DOHH2 (cell line): ENCODE measurements around the gene KLHL42.
A peak's percentile ranks its signal among the peaks of the same experiment; 100 is the strongest.

ENCODE experiments used
- H3F3A ChIP-seq: fragments of 200-600 bp; sonication (generic), shearing (Covaris generic); 2 replicates; pipeline ENCODE4 v1.6.0; 2016; ENCODE audit warnings: antibody characterized with exemption, mild to moderate bottlenecking; ENCODE audit not compliant: control insufficient read depth, insufficient read depth
- H3K27ac ChIP-seq: fragments of 200-600 bp; sonication (generic); 2 replicates; pipeline ENCODE4 v1.5.1; 2014; ENCODE audit warnings: low read depth, mild to moderate bottlenecking, low read length, moderate library complexity
- H3K27me3 ChIP-seq: fragments of 200-600 bp; sonication (generic); 2 replicates; pipeline ENCODE4 v1.6.1; 2014; ENCODE audit warnings: mild to moderate bottlenecking, low read length, mixed read lengths; ENCODE audit not compliant: control insufficient read depth
- H3K36me3 ChIP-seq: fragments of 200-600 bp; sonication (generic); 2 replicates; pipeline ENCODE4 v1.6.1; 2014; ENCODE audit warnings: mild to moderate bottlenecking, low read length, moderate library complexity, mixed read lengths; ENCODE audit not compliant: control insufficient read depth
- H3K4me1 ChIP-seq: fragments of 200-600 bp; sonication (generic); 2 replicates; pipeline ENCODE4 v1.6.1; 2014; ENCODE audit warnings: mild to moderate bottlenecking, low read length, mixed read lengths; ENCODE audit not compliant: control insufficient read depth
- H3K4me2 ChIP-seq: fragments of 200-600 bp; sonication (generic); 2 replicates; pipeline ENCODE4 v1.6.0; 2014; ENCODE audit warnings: mild to moderate bottlenecking, low read length, moderate library complexity
- H3K4me3 ChIP-seq: fragments of 200-600 bp; sonication (generic); 2 replicates; pipeline ENCODE4 v1.5.1; 2014; ENCODE audit warnings: mild to moderate bottlenecking, low read length, mixed read lengths
- H3K79me2 ChIP-seq: fragments of 200-600 bp; sonication (generic); 2 replicates; pipeline ENCODE4 v1.6.1; 2014; ENCODE audit warnings: mild to moderate bottlenecking, low read length, mixed read lengths; ENCODE audit not compliant: control insufficient read depth
- H3K9me2 ChIP-seq: fragments of 200-600 bp; sonication (generic); replicated peaks from 2 replicates; pipeline ENCODE4 v1.6.1; 2014; ENCODE audit warnings: mild to moderate bottlenecking, low read length, mixed read lengths; ENCODE audit not compliant: control insufficient read depth
- H3K9me3 ChIP-seq: fragments of 200-600 bp; sonication (generic); 2 replicates; pipeline ENCODE4 v1.6.1; 2014; ENCODE audit warnings: antibody characterized with exemption, low read length, mixed read lengths; ENCODE audit not compliant: control insufficient read depth, insufficient read depth
- H4K20me1 ChIP-seq: fragments of 200-600 bp; sonication (generic); 2 replicates; pipeline ENCODE4 v1.6.0; 2014; ENCODE audit warnings: low read depth, mild to moderate bottlenecking, antibody characterized with exemption, low read length, moderate library complexity; ENCODE audit not compliant: control insufficient read depth, insufficient read depth
- EZH2phosphoT487 ChIP-seq: fragments of 200-600 bp; sonication (generic); IDR thresholded peaks from 2 replicates; pipeline ENCODE4 v1.6.1; 2017; ENCODE audit warnings: borderline replicate concordance, mild to moderate bottlenecking, antibody characterized with exemption, low read length, moderate library complexity, mixed read lengths
- TF ChIP-seq, protein P1 (sequence below): fragments of 200-600 bp; sonication (generic); IDR thresholded peaks from one replicate; pipeline ENCODE4 v1.5.1; 2014; ENCODE audit warnings: antibody characterized with exemption, mild to moderate bottlenecking, low read depth, low read length; ENCODE audit not compliant: poor library complexity, severe bottlenecking

KLHL42 gene, protein sequence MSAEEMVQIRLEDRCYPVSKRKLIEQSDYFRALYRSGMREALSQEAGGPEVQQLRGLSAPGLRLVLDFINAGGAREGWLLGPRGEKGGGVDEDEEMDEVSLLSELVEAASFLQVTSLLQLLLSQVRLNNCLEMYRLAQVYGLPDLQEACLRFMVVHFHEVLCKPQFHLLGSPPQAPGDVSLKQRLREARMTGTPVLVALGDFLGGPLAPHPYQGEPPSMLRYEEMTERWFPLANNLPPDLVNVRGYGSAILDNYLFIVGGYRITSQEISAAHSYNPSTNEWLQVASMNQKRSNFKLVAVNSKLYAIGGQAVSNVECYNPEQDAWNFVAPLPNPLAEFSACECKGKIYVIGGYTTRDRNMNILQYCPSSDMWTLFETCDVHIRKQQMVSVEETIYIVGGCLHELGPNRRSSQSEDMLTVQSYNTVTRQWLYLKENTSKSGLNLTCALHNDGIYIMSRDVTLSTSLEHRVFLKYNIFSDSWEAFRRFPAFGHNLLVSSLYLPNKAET

DNA sequence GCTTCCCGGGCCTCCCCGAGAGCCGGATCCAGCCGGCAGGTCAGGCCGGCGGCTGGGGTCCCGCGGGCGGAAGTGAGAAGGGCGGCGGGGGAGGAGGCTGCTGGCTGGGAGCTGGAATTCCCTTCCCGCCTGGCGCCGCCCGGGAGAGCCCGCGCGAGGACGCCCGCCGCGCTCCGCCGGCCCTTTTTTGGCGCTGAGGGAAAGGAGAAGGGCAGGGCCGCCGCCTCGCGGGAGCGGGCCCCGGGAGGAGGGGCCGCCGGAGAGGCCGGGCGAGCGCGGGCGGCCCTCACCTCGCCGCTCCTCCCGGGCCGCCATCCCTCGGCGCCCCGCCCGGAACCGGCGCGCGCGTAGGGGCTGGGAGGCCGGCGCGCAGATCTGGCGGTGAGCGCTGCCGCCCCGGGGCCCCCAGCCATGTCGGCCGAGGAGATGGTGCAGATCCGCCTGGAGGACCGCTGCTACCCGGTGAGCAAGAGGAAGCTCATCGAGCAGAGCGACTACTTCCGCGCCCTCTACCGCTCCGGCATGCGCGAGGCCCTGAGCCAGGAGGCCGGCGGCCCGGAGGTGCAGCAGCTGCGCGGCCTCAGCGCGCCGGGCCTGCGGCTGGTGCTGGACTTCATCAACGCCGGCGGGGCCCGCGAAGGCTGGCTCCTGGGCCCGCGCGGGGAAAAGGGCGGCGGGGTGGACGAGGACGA lies at the start of gene KLHL42, which contains the start of gene MANSC4:
TSS of gene KLHL42 (plus strand) at position 314 of the 692 bp plus-strand sequence. CDS start at position 412, 98 bp downstream.
TSS of gene MANSC4 (minus strand) at position 317 of the 692 bp plus-strand sequence. CDS start 8,960 bp downstream, outside the sequence.
- peak within 1 kb of the TSS; percentile 93 for H3K4me2 ChIP-seq
- peak within 1 kb of the TSS; percentile 52 for H3K27ac ChIP-seq
- H4K20me1 ChIP-seq = no peaks in the 10 kb centered on the region
- no peaks in the 10 kb centered on the region for H3K27me3 ChIP-seq
- H3K4me1 ChIP-seq = peaks cover 33% of the 10 kb centered on the region
- peaks cover 6% of the 10 kb centered on the region; the same call in 1 of the 2 replicates for H3F3A ChIP-seq
- peak within 1 kb of the TSS; percentile 86 for H3K4me3 ChIP-seq
- no peaks in the 10 kb centered on the region for H3K9me2 ChIP-seq
- peaks cover 46% of the 10 kb centered on the region for H3K79me2 ChIP-seq
- peaks cover 25% of the 10 kb centered on the region for H3K36me3 ChIP-seq
- no peak for TF ChIP-seq EZH2phosphoT487
- TF ChIP-seq, protein P1, sequence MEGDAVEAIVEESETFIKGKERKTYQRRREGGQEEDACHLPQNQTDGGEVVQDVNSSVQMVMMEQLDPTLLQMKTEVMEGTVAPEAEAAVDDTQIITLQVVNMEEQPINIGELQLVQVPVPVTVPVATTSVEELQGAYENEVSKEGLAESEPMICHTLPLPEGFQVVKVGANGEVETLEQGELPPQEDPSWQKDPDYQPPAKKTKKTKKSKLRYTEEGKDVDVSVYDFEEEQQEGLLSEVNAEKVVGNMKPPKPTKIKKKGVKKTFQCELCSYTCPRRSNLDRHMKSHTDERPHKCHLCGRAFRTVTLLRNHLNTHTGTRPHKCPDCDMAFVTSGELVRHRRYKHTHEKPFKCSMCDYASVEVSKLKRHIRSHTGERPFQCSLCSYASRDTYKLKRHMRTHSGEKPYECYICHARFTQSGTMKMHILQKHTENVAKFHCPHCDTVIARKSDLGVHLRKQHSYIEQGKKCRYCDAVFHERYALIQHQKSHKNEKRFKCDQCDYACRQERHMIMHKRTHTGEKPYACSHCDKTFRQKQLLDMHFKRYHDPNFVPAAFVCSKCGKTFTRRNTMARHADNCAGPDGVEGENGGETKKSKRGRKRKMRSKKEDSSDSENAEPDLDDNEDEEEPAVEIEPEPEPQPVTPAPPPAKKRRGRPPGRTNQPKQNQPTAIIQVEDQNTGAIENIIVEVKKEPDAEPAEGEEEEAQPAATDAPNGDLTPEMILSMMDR = no peak
- H3K9me3 ChIP-seq = no peaks in the 10 kb centered on the region

DNA sequence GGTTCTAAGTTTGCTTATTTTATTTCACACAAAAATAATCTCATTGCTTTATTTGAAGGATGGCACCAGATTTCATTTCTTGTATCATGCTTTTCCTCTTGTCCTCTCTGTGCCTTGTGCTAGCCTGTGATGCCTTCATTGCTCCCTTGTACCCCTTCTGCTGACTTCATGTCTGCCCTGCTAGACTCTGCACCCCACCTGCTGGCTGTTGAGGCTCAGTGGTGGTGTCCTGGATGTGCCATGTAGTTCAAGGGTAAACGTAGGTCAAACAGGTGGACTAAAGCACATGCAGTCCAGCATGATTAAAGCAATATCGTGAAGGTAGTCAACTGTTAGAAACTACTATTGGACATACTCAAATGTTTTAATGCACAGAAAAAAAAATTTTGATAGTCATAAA lies 47.8 kb upstream of the KLHL42 start:
- H3K79me2 ChIP-seq = peaks cover 4% of the 10 kb centered on the region; the same call in 1 of the 2 replicates
- H3K36me3 ChIP-seq = peaks cover 63% of the 10 kb centered on the region
- no peaks in the 10 kb centered on the region for H3K9me3 ChIP-seq
- no peak overlapping the region for H3K27ac ChIP-seq
- H3K4me2 ChIP-seq = no peak overlapping the region
- H3K4me3 ChIP-seq = no peak overlapping the region
- TF ChIP-seq EZH2phosphoT487 = no peak
- TF ChIP-seq, protein P1 = peak; percentile 22
- no peaks in the 10 kb centered on the region for H3K27me3 ChIP-seq
- no peaks in the 10 kb centered on the region for H3K9me2 ChIP-seq
- H4K20me1 ChIP-seq = 0 out of 2 replicates have a peak, but pooled peaks cover 3% of the 10 kb centered on the region
- H3K4me1 ChIP-seq = no peaks in the 10 kb centered on the region
- H3F3A ChIP-seq = 0 out of 2 replicates have a peak, but pooled peaks cover 3% of the 10 kb centered on the region

DNA sequence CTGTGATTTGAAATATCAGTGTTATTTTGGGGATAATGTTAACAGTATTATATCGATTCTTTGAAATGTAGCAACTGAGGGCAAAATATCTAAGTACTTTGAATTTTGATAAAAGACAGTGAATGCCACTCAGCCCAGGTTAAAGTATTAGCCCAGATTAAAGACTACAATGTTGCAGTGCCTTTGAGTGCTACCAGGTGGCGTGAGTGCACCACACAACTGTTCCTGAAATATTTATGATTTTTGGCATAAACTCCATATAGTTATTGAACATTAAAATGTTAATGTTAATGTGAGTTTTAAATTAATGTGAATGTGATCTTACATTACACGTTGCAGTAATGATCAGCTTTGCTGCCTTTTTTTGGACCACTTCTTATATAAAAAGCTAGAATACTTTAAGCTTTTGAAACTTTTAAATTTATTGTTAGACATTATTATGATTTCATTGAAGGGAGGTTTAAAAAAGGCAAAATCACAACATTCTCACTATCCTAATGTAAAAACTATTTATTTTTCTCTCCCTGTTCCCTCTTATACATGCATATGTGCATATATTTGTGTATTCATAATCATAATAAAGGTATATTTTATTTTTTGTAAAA lies 46.9 kb upstream of the KLHL42 start:
- no peak overlapping the region for H3K27ac ChIP-seq
- no peaks in the 10 kb centered on the region for H3K9me2 ChIP-seq
- H4K20me1 ChIP-seq = 0 out of 2 replicates have a peak, but pooled peaks cover 3% of the 10 kb centered on the region
- H3K9me3 ChIP-seq = no peaks in the 10 kb centered on the region
- 0 out of 2 replicates have a peak, but pooled peaks cover 3% of the 10 kb centered on the region for H3F3A ChIP-seq
- H3K4me2 ChIP-seq = no peak overlapping the region
- H3K79me2 ChIP-seq = no peaks in the 10 kb centered on the region
- H3K4me3 ChIP-seq = no peak overlapping the region
- H3K36me3 ChIP-seq = peaks cover 67% of the 10 kb centered on the region
- no peaks in the 10 kb centered on the region for H3K4me1 ChIP-seq
- TF ChIP-seq, protein P1 = peak; percentile 76
- TF ChIP-seq EZH2phosphoT487 = no peak
- no peaks in the 10 kb centered on the region for H3K27me3 ChIP-seq
